Daoy (cell line): Measurements from ENCODE around the gene CTPS2. TPM values are rescaled to one million over a fixed set of nuclear protein-coding genes. Genes with fewer than 3 reads are reported as not detected.

Source experiments
- DNase-seq: peaks from one replicate; pipeline ENCODE4 v3.0.0-alpha.2; 2015; ENCODE audit warnings: low read depth
- total RNA-seq: library from RNA; depleted of rRNA; stranded (reverse); fragments of >200 nt; shearing (Covaris generic); gene quantifications from 2 replicates; pipeline ENCODE4 v1.2.3, GENCODE V29; 2014; rRNA removed

CTPS2 gene
- total RNA-seq, 1 experiment from 2014 or later, result 11.9 TPM

- DNase-seq, result no peak
Observed at GRCh38 chrX:16559206-16559619, 153.3 kb downstream of the CTPS2 start.

- no peak for DNase-seq
Observed at GRCh38 chrX:16558489-16558888, 154.0 kb downstream of the CTPS2 start.

GRCh38 chrX:16552546-16552945, 159.9 kb downstream of the CTPS2 start:
- no peak for DNase-seq

- no peak for DNase-seq
Observed at GRCh38 chrX:16547644-16548043, 164.8 kb downstream of the CTPS2 start.

- DNase-seq, result no peak
Observed at GRCh38 chrX:16544969-16545368, 167.5 kb downstream of the CTPS2 start.

Other genes with a start within 250 kb of the CTPS2 start
- gene S100G, start 62.5 kb downstream of the CTPS2 start, total RNA-seq, result not detected in 2 replicates
- 17.3 and 25.2 TPM in 2 replicates for gene SYAP1, start 6.9 kb upstream of the CTPS2 start, total RNA-seq
- 8.5 and 9.7 TPM in 2 replicates for gene TXLNG, start 73.8 kb upstream of the CTPS2 start, total RNA-seq
- gene RBBP7, start 157.7 kb upstream of the CTPS2 start, total RNA-seq, result 100 and 103 TPM in 2 replicates
- 0.97 and 5.6 TPM in 2 replicates for gene REPS2, start 234.0 kb upstream of the CTPS2 start, total RNA-seq